ENCODE data around the gene GALNT6. TPM values are rescaled to one million over a fixed set of nuclear protein-coding genes. Genes with fewer than 3 reads are reported as not detected.

Gene GALNT6
- total and polyA plus RNA-seq, 10 donors: 5.8 to 29.4 (median 18.2) TPM

DNA sequence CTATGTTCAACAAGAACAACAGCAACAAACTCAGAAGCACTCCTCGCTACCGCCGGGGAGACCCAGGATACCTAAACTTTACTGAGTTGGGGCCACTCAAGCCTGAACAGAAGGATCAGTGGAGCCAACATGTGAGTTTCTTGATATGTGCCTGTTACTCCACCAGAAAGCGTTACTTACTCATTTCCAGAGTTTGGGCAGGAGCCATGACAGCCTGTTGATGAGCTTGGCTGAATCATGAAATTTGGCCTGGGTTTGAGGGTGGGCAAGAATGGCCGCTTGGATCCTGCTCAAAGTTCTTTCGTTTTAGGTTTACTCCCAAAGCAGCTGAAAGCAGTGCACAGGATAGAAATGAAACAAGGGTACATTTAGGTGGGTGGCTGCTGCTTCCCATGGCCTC lies 12.0 kb upstream of the GALNT6 start:
- intact Hi-C loops (cut with DNase I; ENCODE audit: low total_unique reads): no loop called here
- TF ChIP-seq, protein P1, sequence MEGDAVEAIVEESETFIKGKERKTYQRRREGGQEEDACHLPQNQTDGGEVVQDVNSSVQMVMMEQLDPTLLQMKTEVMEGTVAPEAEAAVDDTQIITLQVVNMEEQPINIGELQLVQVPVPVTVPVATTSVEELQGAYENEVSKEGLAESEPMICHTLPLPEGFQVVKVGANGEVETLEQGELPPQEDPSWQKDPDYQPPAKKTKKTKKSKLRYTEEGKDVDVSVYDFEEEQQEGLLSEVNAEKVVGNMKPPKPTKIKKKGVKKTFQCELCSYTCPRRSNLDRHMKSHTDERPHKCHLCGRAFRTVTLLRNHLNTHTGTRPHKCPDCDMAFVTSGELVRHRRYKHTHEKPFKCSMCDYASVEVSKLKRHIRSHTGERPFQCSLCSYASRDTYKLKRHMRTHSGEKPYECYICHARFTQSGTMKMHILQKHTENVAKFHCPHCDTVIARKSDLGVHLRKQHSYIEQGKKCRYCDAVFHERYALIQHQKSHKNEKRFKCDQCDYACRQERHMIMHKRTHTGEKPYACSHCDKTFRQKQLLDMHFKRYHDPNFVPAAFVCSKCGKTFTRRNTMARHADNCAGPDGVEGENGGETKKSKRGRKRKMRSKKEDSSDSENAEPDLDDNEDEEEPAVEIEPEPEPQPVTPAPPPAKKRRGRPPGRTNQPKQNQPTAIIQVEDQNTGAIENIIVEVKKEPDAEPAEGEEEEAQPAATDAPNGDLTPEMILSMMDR (IDR thresholded peaks at IDR 0.05 in 8 of 11, conservative IDR thresholded peaks at IDR 0.05 in 3 of 11): no peak
- TF ChIP-seq POLR2AphosphoS5 (IDR thresholded peaks at IDR 0.05): no peak
- TF ChIP-seq POLR2A (IDR thresholded peaks at IDR 0.05): no peak
- Histone ChIP-seq H3K27ac (no peak overlapping the region), H3K4me1 (peaks cover 0 to 31% (median 8%) of the 10 kb centered on the region in 6 donors), H3K27me3 (replicated peaks in 1 of 7) (no peaks in the 10 kb centered on the region), H3K4me3 (no peak overlapping the region), H3K9me3 (no peaks in the 10 kb centered on the region), H3K36me3 (no peaks in the 10 kb centered on the region)
- no peak for DNase-seq
- WGBS, 5 donors: 82 to 90% (median 88%) methylated on average over 6 of the region's 6 CpGs

DNA sequence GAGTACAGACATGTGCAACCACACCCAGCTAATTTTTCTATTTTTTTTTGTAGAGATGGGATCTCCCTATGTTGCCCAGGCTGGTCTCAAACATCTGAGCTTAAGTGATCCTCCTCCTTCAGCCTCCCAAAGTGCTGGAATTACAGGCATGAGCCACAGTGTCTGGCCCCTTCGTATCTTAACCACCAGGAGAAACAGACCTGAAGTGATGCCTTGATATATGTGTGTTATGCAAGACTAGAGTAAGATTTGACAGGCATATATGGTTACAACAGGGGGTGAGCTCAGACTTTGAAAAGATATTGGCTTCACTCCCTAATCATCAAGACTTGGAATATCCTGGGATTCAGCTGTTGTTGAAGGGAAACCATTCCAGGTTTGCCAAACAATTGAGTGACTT lies 10.7 kb upstream of the GALNT6 start:
- intact Hi-C loops (cut with DNase I; ENCODE audit: low total_unique reads): no loop called here
- no peak for DNase-seq

DNA sequence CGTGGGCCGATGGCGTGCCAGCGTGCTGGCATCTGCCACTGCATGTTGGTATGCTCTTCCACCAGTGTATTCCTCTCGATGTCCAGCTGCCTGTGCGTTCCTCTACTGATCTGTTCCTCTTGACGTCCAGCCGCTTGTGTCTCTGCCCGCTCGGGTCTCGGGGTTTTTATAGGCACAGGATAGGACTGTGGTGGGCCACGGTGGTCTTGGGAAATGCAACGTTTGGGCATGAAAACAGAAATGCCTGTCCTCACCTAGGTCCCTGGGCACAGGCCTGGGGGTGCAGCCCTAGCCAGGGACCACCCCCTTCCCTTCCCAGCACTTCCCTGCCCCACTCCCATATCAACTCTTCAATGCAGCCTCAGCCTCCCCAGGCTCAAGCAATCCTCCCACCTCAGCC lies 10.3 kb upstream of the GALNT6 start:
- intact Hi-C loops (cut with DNase I; ENCODE audit: low total_unique reads): no loop called here
- Histone ChIP-seq H3K27me3 (replicated peaks in 1 of 7) (no peaks in the 10 kb centered on the region), H3K9me3 (no peaks in the 10 kb centered on the region), H3K4me1 (peaks cover 0 to 42% (median 13%) of the 10 kb centered on the region in 6 donors), H3K4me3 (no peak overlapping the region), H3K36me3 (no peaks in the 10 kb centered on the region), H3K27ac (no peak overlapping the region)
- DNase-seq: no peak
- TF ChIP-seq, protein P1 (IDR thresholded peaks at IDR 0.05 in 8 of 11, conservative IDR thresholded peaks at IDR 0.05 in 3 of 11): no peak
- TF ChIP-seq POLR2A (IDR thresholded peaks at IDR 0.05): no peak
- no peak for TF ChIP-seq POLR2AphosphoS5 (IDR thresholded peaks at IDR 0.05)
- WGBS, 5 donors: 91 to 97% (median 95%) methylated on average over 12 to 13 of the region's 13 CpGs

More for the DNA sequence above, 10.7 kb upstream of the GALNT6 start:
- Histone ChIP-seq H3K9me3 (no peaks in the 10 kb centered on the region), H3K4me1 (peaks cover 0 to 40% (median 13%) of the 10 kb centered on the region in 6 donors), H3K4me3 (no peak overlapping the region), H3K27ac (no peak overlapping the region), H3K36me3 (no peaks in the 10 kb centered on the region), H3K27me3 (replicated peaks in 1 of 7) (no peaks in the 10 kb centered on the region)
- TF ChIP-seq POLR2AphosphoS5 (IDR thresholded peaks at IDR 0.05): no peak
- TF ChIP-seq, protein P1 (IDR thresholded peaks at IDR 0.05 in 8 of 11, conservative IDR thresholded peaks at IDR 0.05 in 3 of 11): no peak
- WGBS, 5 donors: 0 to 55% (median 0%) methylated on average over 1 of the region's 1 CpG

DNA sequence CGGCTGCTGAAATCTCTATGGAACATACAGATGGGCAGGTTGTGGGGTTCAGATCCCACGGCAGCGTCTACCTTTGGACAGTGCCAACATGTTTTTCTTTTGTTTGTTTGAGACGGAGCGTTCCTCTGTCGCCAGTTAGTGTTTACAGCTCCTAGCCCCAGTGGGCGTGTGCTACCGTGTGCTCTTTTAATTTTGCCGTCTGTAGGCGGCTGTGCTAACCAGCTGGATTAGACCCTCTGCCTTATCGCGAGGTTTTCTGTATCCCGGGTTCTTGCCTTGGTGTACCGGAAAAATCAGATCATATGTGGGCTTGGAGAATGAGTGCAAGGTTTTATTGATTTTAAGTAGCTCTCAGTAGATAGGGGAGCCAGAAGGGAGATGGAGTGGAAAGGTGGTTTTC lies 9.8 kb upstream of the GALNT6 start:
- no peaks in the 10 kb centered on the region for H3K36me3 ChIP-seq
- no peaks in the 10 kb centered on the region for H3K27me3 ChIP-seq (replicated peaks in 1 of 7)
- no peak for DNase-seq
- H3K27ac ChIP-seq: no peak overlapping the region
- intact Hi-C loops (cut with DNase I; ENCODE audit: low total_unique reads): no loop called here
- no peak overlapping the region for H3K4me3 ChIP-seq
- 92 to 97% (median 94%) methylated on average over 14 of the region's 14 CpGs for WGBS, 5 donors
- peaks cover 0 to 47% (median 15%) of the 10 kb centered on the region in 6 donors for H3K4me1 ChIP-seq
- H3K9me3 ChIP-seq: no peaks in the 10 kb centered on the region
- TF ChIP-seq POLR2AphosphoS5 (IDR thresholded peaks at IDR 0.05): no peak
- TF ChIP-seq POLR2A (IDR thresholded peaks at IDR 0.05): no peak
- TF ChIP-seq, protein P1 (IDR thresholded peaks at IDR 0.05 in 8 of 11, conservative IDR thresholded peaks at IDR 0.05 in 3 of 11): no peak
